ENCODE results near the gene ZNF200.

Gene ZNF200

DNA sequence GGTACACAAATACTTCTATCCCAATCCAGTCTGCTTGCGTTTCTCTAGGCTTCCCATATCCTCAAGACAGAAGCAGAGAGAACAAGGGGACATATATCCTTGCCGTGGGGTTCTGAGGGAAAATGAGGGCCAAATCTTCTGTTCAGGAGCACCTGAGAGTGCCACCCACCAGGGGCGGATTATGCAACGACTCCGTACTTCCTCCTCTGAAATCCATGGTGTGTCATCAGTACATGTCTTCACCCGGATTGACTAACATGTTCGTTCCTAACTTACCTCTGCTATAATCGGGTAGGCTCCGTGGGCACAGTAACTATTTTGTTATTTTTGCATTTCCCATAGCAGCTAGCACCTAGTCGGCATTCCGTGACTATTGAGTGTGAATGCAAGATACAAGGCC is 7.8 kb upstream of the ZNF200 start:
- TF ChIP-seq EZH2 (optimal IDR thresholded peaks at IDR 0.05; ENCODE audit: low read depth, low read length), result no peak
- TF ChIP-seq, protein P1, sequence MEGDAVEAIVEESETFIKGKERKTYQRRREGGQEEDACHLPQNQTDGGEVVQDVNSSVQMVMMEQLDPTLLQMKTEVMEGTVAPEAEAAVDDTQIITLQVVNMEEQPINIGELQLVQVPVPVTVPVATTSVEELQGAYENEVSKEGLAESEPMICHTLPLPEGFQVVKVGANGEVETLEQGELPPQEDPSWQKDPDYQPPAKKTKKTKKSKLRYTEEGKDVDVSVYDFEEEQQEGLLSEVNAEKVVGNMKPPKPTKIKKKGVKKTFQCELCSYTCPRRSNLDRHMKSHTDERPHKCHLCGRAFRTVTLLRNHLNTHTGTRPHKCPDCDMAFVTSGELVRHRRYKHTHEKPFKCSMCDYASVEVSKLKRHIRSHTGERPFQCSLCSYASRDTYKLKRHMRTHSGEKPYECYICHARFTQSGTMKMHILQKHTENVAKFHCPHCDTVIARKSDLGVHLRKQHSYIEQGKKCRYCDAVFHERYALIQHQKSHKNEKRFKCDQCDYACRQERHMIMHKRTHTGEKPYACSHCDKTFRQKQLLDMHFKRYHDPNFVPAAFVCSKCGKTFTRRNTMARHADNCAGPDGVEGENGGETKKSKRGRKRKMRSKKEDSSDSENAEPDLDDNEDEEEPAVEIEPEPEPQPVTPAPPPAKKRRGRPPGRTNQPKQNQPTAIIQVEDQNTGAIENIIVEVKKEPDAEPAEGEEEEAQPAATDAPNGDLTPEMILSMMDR (IDR thresholded peaks at IDR 0.05; ENCODE audit: low read length), result no peak
- no peak for TF ChIP-seq EZH2phosphoT487 (IDR thresholded peaks at IDR 0.05; ENCODE audit: low read length)
- Histone ChIP-seq H4K20me1 (ENCODE audit: insufficient read depth, low read length) (no peaks in the 10 kb centered on the region), H3K27ac (ENCODE audit: low read length) (no peak overlapping the region), H3K9me3 (replicated peaks; ENCODE audit: insufficient read depth, low read length) (no peaks in the 10 kb centered on the region), H3F3A (ENCODE audit: insufficient read depth, low read length) (no peaks in the 10 kb centered on the region), H2AFZ (ENCODE audit: low read length) (no peak overlapping the region), H3K36me3 (replicated peaks; ENCODE audit: insufficient read depth, low read length) (no peaks in the 10 kb centered on the region), H3K4me3 (ENCODE audit: low read length) (no peak overlapping the region), H3K9me2 (replicated peaks; ENCODE audit: insufficient read depth, low read length) (no peaks in the 10 kb centered on the region), H3K4me1 (ENCODE audit: low read length) (no peaks in the 10 kb centered on the region), H3K79me2 (ENCODE audit: low read length) (no peaks in the 10 kb centered on the region), H3K4me2 (ENCODE audit: low read depth, low read length) (no peak overlapping the region), H3K27me3 (replicated peaks; ENCODE audit: insufficient read depth, low read length) (peaks cover 54% of the 10 kb centered on the region), H3K9ac (ENCODE audit: low read length) (no peak overlapping the region)
- DNase-seq, result no peak

DNA sequence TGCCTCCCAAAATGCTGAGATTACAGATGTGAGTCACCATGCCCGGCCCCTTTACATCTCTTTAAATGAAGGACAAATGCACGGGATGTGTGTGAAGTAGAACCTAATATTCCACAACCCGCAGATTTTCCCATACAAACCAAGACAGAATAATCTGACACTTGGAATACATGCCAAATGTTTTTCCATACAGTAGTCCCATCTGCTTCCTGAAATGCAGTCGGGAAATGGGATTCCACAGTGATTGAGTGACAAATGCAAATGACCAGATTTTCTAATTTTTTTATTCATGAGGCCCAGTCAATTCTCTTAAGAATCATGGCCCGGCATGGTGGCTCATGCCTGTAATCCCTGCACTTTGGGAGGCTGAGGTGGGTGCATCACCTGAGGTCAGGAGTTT is 6.8 kb upstream of the ZNF200 start:
- Histone ChIP-seq H3K79me2 (ENCODE audit: low read length) (no peaks in the 10 kb centered on the region), H3F3A (ENCODE audit: insufficient read depth, low read length) (no peaks in the 10 kb centered on the region), H3K27ac (ENCODE audit: low read length) (no peak overlapping the region), H3K9ac (ENCODE audit: low read length) (no peak overlapping the region), H3K4me2 (ENCODE audit: low read depth, low read length) (no peak overlapping the region), H3K4me3 (ENCODE audit: low read length) (no peak overlapping the region), H3K9me3 (replicated peaks; ENCODE audit: insufficient read depth, low read length) (no peaks in the 10 kb centered on the region), H3K36me3 (replicated peaks; ENCODE audit: insufficient read depth, low read length) (no peaks in the 10 kb centered on the region), H3K9me2 (replicated peaks; ENCODE audit: insufficient read depth, low read length) (no peaks in the 10 kb centered on the region), H2AFZ (ENCODE audit: low read length) (no peak overlapping the region), H4K20me1 (ENCODE audit: insufficient read depth, low read length) (no peaks in the 10 kb centered on the region), H3K27me3 (replicated peaks; ENCODE audit: insufficient read depth, low read length) (peaks cover 54% of the 10 kb centered on the region), H3K4me1 (ENCODE audit: low read length) (no peaks in the 10 kb centered on the region)
- TF ChIP-seq, protein P1 (IDR thresholded peaks at IDR 0.05; ENCODE audit: low read length), result no peak
- TF ChIP-seq EZH2 (optimal IDR thresholded peaks at IDR 0.05; ENCODE audit: low read depth, low read length), result no peak
- no peak for TF ChIP-seq EZH2phosphoT487 (IDR thresholded peaks at IDR 0.05; ENCODE audit: low read length)
- no peak for DNase-seq

DNA sequence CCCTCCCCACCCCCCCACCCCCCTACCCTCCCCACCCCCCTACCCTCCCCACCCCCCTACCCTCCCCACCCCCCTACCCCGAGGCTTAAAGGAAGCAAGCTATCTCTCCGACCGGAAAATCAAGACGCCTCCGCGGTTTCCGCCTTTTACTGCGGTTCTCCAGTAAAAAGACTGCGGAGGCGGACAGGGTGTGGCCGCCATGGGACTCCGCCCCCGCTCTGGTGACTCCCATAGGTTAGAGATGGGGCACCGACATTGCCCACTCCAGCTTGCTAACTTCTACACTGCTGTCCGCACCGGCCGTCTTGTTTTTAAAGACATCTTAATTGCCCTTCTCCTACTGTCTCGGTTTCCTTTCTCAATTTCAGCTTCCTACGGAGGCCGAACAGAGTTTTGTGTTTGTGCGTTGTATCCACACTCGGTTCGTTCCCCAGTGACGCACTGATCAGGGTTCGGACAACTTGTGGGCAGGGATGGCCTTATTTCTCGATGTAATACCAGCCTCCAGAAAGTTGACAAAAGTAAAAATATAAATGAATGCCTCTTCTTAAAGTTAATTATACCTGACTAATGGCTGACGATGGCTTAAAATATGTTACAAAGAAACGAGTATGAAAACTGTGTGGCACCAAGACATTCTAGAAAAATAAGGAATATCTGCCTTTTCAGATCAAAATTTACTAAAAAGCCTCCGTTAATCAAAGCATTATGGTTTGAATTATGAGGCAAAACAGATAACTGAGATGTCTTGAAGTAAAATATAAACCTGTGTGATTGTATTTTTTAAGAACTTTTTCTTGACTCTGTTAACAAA is 1.1 kb upstream of the ZNF200 start:
- TF ChIP-seq EZH2 (optimal IDR thresholded peaks at IDR 0.05; ENCODE audit: low read depth, low read length) (no peak), EZH2phosphoT487 (IDR thresholded peaks at IDR 0.05; ENCODE audit: low read length) (no peak)
- TF ChIP-seq, protein P1 (IDR thresholded peaks at IDR 0.05; ENCODE audit: low read length), result no peak
- H3K4me2 ChIP-seq (ENCODE audit: low read depth, low read length), result no peak overlapping the region
- no peak overlapping the region for H3K9ac ChIP-seq (ENCODE audit: low read length)
- no peaks in the 10 kb centered on the region for H3K9me2 ChIP-seq (replicated peaks; ENCODE audit: insufficient read depth, low read length)
- no peak overlapping the region for H3K4me3 ChIP-seq (ENCODE audit: low read length)
- no peaks in the 10 kb centered on the region for H3K9me3 ChIP-seq (replicated peaks; ENCODE audit: insufficient read depth, low read length)
- no peaks in the 10 kb centered on the region for H4K20me1 ChIP-seq (ENCODE audit: insufficient read depth, low read length)
- DNase-seq, result no peak
- no peaks in the 10 kb centered on the region for H3K4me1 ChIP-seq (ENCODE audit: low read length)
- H3K27me3 ChIP-seq (replicated peaks; ENCODE audit: insufficient read depth, low read length), result peaks cover 17% of the 10 kb centered on the region
- no peak overlapping the region for H2AFZ ChIP-seq (ENCODE audit: low read length)
- peaks cover 6% of the 10 kb centered on the region for H3F3A ChIP-seq (ENCODE audit: insufficient read depth, low read length)
- 0 out of 2 replicates have a peak, but pooled peaks cover 14% of the 10 kb centered on the region for H3K36me3 ChIP-seq (replicated peaks; ENCODE audit: insufficient read depth, low read length)
- H3K79me2 ChIP-seq (ENCODE audit: low read length), result peaks cover 14% of the 10 kb centered on the region
- no peak overlapping the region for H3K27ac ChIP-seq (ENCODE audit: low read length)
